ENCODE measurements around the gene NHLRC4.

DNA sequence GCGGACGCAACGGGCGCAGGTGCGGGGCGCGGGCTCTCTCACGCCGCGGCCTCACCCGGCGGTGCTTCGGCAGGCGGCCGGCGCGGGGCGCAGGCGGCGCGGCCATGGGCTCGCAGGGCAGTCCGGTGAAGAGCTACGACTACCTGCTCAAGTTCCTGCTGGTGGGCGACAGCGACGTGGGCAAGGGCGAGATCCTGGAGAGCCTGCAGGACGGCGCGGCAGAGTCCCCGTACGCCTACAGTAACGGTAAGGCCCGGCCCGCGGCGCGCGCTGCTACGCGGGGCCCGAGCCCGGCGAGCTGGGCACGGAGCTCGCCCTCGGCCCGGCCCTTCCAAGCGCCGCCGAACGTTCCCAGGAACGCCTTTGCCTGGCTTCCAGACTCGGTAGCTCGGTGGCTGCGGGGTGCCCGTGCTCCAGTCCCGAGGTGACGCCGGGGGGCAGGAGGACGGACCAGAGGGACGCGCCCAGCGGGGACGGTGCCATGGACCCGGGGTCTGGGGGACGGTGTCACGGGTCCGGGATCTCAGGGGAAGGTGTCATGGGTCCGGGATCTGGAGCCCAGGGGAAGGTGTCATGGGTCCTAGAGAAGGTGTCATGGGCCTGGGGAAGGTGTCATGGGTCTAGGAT, 23.5 kb downstream of the NHLRC4 start:
- TF ChIP-seq, protein P1, sequence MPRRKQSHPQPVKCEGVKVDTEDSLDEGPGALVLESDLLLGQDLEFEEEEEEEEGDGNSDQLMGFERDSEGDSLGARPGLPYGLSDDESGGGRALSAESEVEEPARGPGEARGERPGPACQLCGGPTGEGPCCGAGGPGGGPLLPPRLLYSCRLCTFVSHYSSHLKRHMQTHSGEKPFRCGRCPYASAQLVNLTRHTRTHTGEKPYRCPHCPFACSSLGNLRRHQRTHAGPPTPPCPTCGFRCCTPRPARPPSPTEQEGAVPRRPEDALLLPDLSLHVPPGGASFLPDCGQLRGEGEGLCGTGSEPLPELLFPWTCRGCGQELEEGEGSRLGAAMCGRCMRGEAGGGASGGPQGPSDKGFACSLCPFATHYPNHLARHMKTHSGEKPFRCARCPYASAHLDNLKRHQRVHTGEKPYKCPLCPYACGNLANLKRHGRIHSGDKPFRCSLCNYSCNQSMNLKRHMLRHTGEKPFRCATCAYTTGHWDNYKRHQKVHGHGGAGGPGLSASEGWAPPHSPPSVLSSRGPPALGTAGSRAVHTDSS (tag by site-specific recombination; IDR thresholded peaks at IDR 0.05): no peak; the same call in 1 of the 2 replicates
- TF ChIP-seq, protein P2, sequence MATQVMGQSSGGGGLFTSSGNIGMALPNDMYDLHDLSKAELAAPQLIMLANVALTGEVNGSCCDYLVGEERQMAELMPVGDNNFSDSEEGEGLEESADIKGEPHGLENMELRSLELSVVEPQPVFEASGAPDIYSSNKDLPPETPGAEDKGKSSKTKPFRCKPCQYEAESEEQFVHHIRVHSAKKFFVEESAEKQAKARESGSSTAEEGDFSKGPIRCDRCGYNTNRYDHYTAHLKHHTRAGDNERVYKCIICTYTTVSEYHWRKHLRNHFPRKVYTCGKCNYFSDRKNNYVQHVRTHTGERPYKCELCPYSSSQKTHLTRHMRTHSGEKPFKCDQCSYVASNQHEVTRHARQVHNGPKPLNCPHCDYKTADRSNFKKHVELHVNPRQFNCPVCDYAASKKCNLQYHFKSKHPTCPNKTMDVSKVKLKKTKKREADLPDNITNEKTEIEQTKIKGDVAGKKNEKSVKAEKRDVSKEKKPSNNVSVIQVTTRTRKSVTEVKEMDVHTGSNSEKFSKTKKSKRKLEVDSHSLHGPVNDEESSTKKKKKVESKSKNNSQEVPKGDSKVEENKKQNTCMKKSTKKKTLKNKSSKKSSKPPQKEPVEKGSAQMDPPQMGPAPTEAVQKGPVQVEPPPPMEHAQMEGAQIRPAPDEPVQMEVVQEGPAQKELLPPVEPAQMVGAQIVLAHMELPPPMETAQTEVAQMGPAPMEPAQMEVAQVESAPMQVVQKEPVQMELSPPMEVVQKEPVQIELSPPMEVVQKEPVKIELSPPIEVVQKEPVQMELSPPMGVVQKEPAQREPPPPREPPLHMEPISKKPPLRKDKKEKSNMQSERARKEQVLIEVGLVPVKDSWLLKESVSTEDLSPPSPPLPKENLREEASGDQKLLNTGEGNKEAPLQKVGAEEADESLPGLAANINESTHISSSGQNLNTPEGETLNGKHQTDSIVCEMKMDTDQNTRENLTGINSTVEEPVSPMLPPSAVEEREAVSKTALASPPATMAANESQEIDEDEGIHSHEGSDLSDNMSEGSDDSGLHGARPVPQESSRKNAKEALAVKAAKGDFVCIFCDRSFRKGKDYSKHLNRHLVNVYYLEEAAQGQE (tag by site-specific recombination; IDR thresholded peaks at IDR 0.05): no peak
- TF ChIP-seq ZNF549 (tag by site-specific recombination; IDR thresholded peaks at IDR 0.05): no peak
- no peak for TF ChIP-seq ZNF654 (tag by site-specific recombination; IDR thresholded peaks at IDR 0.05; ENCODE audit: low read depth)
- TF ChIP-seq, protein P3, sequence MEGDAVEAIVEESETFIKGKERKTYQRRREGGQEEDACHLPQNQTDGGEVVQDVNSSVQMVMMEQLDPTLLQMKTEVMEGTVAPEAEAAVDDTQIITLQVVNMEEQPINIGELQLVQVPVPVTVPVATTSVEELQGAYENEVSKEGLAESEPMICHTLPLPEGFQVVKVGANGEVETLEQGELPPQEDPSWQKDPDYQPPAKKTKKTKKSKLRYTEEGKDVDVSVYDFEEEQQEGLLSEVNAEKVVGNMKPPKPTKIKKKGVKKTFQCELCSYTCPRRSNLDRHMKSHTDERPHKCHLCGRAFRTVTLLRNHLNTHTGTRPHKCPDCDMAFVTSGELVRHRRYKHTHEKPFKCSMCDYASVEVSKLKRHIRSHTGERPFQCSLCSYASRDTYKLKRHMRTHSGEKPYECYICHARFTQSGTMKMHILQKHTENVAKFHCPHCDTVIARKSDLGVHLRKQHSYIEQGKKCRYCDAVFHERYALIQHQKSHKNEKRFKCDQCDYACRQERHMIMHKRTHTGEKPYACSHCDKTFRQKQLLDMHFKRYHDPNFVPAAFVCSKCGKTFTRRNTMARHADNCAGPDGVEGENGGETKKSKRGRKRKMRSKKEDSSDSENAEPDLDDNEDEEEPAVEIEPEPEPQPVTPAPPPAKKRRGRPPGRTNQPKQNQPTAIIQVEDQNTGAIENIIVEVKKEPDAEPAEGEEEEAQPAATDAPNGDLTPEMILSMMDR (tag by site-specific recombination; IDR thresholded peaks at IDR 0.05): no peak
- TF ChIP-seq ZNF530 (tag by site-specific recombination; IDR thresholded peaks at IDR 0.05; ENCODE audit: low read depth): no peak
- TF ChIP-seq ZNF2 (tag by site-specific recombination; IDR thresholded peaks at IDR 0.05): no peak
- TF ChIP-seq ZNF16 (tag by site-specific recombination; IDR thresholded peaks at IDR 0.05; ENCODE audit: low read depth): no peak
- TF ChIP-seq WT1 (tag by site-specific recombination; IDR thresholded peaks at IDR 0.05): no peak
- TF ChIP-seq ZNF350 (tag by site-specific recombination; IDR thresholded peaks at IDR 0.05): no peak
- TF ChIP-seq ZSCAN30 (tag by site-specific recombination; IDR thresholded peaks at IDR 0.05): 0 out of 2 replicates have a peak, but pooled peaks have one; percentile 46
- TF ChIP-seq ZNF514 (tag by site-specific recombination; IDR thresholded peaks at IDR 0.05): no peak
- TF ChIP-seq, protein P4, sequence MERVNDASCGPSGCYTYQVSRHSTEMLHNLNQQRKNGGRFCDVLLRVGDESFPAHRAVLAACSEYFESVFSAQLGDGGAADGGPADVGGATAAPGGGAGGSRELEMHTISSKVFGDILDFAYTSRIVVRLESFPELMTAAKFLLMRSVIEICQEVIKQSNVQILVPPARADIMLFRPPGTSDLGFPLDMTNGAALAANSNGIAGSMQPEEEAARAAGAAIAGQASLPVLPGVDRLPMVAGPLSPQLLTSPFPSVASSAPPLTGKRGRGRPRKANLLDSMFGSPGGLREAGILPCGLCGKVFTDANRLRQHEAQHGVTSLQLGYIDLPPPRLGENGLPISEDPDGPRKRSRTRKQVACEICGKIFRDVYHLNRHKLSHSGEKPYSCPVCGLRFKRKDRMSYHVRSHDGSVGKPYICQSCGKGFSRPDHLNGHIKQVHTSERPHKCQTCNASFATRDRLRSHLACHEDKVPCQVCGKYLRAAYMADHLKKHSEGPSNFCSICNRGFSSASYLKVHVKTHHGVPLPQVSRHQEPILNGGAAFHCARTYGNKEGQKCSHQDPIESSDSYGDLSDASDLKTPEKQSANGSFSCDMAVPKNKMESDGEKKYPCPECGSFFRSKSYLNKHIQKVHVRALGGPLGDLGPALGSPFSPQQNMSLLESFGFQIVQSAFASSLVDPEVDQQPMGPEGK (tag by site-specific recombination; IDR thresholded peaks at IDR 0.05): no peak
- TF ChIP-seq, protein P5, sequence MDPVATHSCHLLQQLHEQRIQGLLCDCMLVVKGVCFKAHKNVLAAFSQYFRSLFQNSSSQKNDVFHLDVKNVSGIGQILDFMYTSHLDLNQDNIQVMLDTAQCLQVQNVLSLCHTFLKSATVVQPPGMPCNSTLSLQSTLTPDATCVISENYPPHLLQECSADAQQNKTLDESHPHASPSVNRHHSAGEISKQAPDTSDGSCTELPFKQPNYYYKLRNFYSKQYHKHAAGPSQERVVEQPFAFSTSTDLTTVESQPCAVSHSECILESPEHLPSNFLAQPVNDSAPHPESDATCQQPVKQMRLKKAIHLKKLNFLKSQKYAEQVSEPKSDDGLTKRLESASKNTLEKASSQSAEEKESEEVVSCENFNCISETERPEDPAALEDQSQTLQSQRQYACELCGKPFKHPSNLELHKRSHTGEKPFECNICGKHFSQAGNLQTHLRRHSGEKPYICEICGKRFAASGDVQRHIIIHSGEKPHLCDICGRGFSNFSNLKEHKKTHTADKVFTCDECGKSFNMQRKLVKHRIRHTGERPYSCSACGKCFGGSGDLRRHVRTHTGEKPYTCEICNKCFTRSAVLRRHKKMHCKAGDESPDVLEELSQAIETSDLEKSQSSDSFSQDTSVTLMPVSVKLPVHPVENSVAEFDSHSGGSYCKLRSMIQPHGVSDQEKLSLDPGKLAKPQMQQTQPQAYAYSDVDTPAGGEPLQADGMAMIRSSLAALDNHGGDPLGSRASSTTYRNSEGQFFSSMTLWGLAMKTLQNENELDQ (tag by site-specific recombination; IDR thresholded peaks at IDR 0.05; ENCODE audit: low read depth): no peak

All from HEK293 (cell line).